Measurements from ENCODE around the gene DOCK4. TPM values are rescaled to one million over a fixed set of nuclear protein-coding genes. Genes with fewer than 3 reads are reported as not detected.

The DOCK4 gene
- total RNA-seq, 1 donor from 2014 or later = 32.2 TPM

DNA sequence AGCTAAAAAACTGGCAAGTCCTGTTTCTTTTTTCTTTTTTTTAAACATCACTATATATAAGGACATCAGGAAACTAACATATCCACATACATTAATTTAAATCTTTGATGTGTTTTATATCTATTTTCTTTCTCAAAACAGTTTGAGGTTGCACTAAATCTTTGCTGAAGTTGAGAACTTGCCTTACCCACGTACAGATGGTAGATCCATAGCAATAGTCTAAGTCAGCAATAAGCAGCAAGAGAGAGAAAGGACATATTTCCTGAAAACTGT is 417.2 kb downstream of the DOCK4 start:
- Mint-ChIP-seq H3K27me3 (ENCODE audit: low read depth, unreplicated experiment) (no peaks in the 10 kb centered on the region), H3K36me3 (ENCODE audit: low read depth, unreplicated experiment) (peaks cover 22% of the 10 kb centered on the region), H3K9me3 (ENCODE audit: unreplicated experiment) (peaks cover under 1% of the 10 kb centered on the region), H3K4me3 (ENCODE audit: unreplicated experiment) (no peak overlapping the region), H3K4me1 (ENCODE audit: low read depth, unreplicated experiment) (peaks cover 3% of the 10 kb centered on the region), H3K27ac (ENCODE audit: unreplicated experiment) (no peak overlapping the region)
- Histone ChIP-seq H3K27ac (ENCODE audit: low read depth, low read length) (no peak overlapping the region), H2AFZ (ENCODE audit: low read depth, low read length) (no peak overlapping the region), H3K4me3 (ENCODE audit: insufficient read depth, low read depth, low read length) (no peak overlapping the region), H4K20me1 (ENCODE audit: insufficient read depth, low read length) (no peaks in the 10 kb centered on the region), H3K79me2 (ENCODE audit: insufficient read depth, low read length) (no peaks in the 10 kb centered on the region), H3K4me1 (ENCODE audit: insufficient read depth, low read length) (no peaks in the 10 kb centered on the region), H3K27me3 (ENCODE audit: insufficient read depth, low read length) (no peaks in the 10 kb centered on the region), H3K9me3 (ENCODE audit: insufficient read depth, low read depth, low read length) (no peaks in the 10 kb centered on the region), H3K4me2 (ENCODE audit: low read length) (no peak overlapping the region), H3K36me3 (ENCODE audit: insufficient read depth, low read length) (no peaks in the 10 kb centered on the region), H3K9ac (ENCODE audit: low read length) (no peak overlapping the region)
- TF ChIP-seq EZH2 (IDR thresholded peaks at IDR 0.05; ENCODE audit: insufficient read depth, low read length) = no peak
- TF ChIP-seq, protein P1, sequence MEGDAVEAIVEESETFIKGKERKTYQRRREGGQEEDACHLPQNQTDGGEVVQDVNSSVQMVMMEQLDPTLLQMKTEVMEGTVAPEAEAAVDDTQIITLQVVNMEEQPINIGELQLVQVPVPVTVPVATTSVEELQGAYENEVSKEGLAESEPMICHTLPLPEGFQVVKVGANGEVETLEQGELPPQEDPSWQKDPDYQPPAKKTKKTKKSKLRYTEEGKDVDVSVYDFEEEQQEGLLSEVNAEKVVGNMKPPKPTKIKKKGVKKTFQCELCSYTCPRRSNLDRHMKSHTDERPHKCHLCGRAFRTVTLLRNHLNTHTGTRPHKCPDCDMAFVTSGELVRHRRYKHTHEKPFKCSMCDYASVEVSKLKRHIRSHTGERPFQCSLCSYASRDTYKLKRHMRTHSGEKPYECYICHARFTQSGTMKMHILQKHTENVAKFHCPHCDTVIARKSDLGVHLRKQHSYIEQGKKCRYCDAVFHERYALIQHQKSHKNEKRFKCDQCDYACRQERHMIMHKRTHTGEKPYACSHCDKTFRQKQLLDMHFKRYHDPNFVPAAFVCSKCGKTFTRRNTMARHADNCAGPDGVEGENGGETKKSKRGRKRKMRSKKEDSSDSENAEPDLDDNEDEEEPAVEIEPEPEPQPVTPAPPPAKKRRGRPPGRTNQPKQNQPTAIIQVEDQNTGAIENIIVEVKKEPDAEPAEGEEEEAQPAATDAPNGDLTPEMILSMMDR (IDR thresholded peaks at IDR 0.05; ENCODE audit: insufficient read depth, low read depth, low read length) = no peak
- no peak for DNase-seq (ENCODE audit: low read depth)
- no peak for FAIRE-seq

GRCh38 chr7:111788286-111789047 is 417.7 kb downstream of the DOCK4 start:
- no peaks in the 10 kb centered on the region for H3K36me3 ChIP-seq (ENCODE audit: insufficient read depth, low read length)
- TF ChIP-seq EZH2 (IDR thresholded peaks at IDR 0.05; ENCODE audit: insufficient read depth, low read length) = no peak
- TF ChIP-seq, protein P1 (IDR thresholded peaks at IDR 0.05; ENCODE audit: insufficient read depth, low read depth, low read length) = no peak
- Mint-ChIP-seq H3K4me1 (ENCODE audit: low read depth, unreplicated experiment) (peaks cover 3% of the 10 kb centered on the region), H3K9me3 (ENCODE audit: unreplicated experiment) (no peaks in the 10 kb centered on the region), H3K36me3 (ENCODE audit: low read depth, unreplicated experiment) (peaks cover 20% of the 10 kb centered on the region), H3K27ac (ENCODE audit: unreplicated experiment) (no peak overlapping the region), H3K27me3 (ENCODE audit: low read depth, unreplicated experiment) (no peaks in the 10 kb centered on the region), H3K4me3 (ENCODE audit: unreplicated experiment) (no peak overlapping the region)
- H3K9ac ChIP-seq (ENCODE audit: low read length) = no peak overlapping the region
- DNase-seq (ENCODE audit: low read depth) (peak; percentile 8), FAIRE-seq (no peak)
- H3K4me1 ChIP-seq (ENCODE audit: insufficient read depth, low read length) = no peaks in the 10 kb centered on the region
- H3K27me3 ChIP-seq (ENCODE audit: insufficient read depth, low read length) = no peaks in the 10 kb centered on the region
- no peak overlapping the region for H2AFZ ChIP-seq (ENCODE audit: low read depth, low read length)
- H3K79me2 ChIP-seq (ENCODE audit: insufficient read depth, low read length) = no peaks in the 10 kb centered on the region
- H3K27ac ChIP-seq (ENCODE audit: low read depth, low read length) = no peak overlapping the region
- H3K9me3 ChIP-seq (ENCODE audit: insufficient read depth, low read depth, low read length) = no peaks in the 10 kb centered on the region
- no peak overlapping the region for H3K4me2 ChIP-seq (ENCODE audit: low read length)
- no peaks in the 10 kb centered on the region for H4K20me1 ChIP-seq (ENCODE audit: insufficient read depth, low read length)
- no peak overlapping the region for H3K4me3 ChIP-seq (ENCODE audit: insufficient read depth, low read depth, low read length)

- H3K9ac ChIP-seq (ENCODE audit: low read length) = no peak overlapping the region
- H3K9me3 ChIP-seq (ENCODE audit: insufficient read depth, low read depth, low read length) = no peaks in the 10 kb centered on the region
- H3K4me3 ChIP-seq (ENCODE audit: insufficient read depth, low read depth, low read length) = no peak overlapping the region
- H3K27ac ChIP-seq (ENCODE audit: low read depth, low read length) = no peak overlapping the region
- Mint-ChIP-seq H3K9me3 (ENCODE audit: unreplicated experiment) (no peaks in the 10 kb centered on the region), H3K4me3 (ENCODE audit: unreplicated experiment) (no peak overlapping the region), H3K27me3 (ENCODE audit: low read depth, unreplicated experiment) (no peaks in the 10 kb centered on the region), H3K36me3 (ENCODE audit: low read depth, unreplicated experiment) (peaks cover 15% of the 10 kb centered on the region), H3K27ac (ENCODE audit: unreplicated experiment) (no peak overlapping the region), H3K4me1 (ENCODE audit: low read depth, unreplicated experiment) (peaks cover 3% of the 10 kb centered on the region)
- H3K27me3 ChIP-seq (ENCODE audit: insufficient read depth, low read length) = no peaks in the 10 kb centered on the region
- H3K4me2 ChIP-seq (ENCODE audit: low read length) = no peak overlapping the region
- no peaks in the 10 kb centered on the region for H4K20me1 ChIP-seq (ENCODE audit: insufficient read depth, low read length)
- H3K4me1 ChIP-seq (ENCODE audit: insufficient read depth, low read length) = no peaks in the 10 kb centered on the region
- TF ChIP-seq EZH2 (IDR thresholded peaks at IDR 0.05; ENCODE audit: insufficient read depth, low read length) = no peak
- TF ChIP-seq, protein P1 (IDR thresholded peaks at IDR 0.05; ENCODE audit: insufficient read depth, low read depth, low read length) = no peak
- DNase-seq (ENCODE audit: low read depth) (no peak), FAIRE-seq (no peak)
- H2AFZ ChIP-seq (ENCODE audit: low read depth, low read length) = no peak overlapping the region
- H3K79me2 ChIP-seq (ENCODE audit: insufficient read depth, low read length) = no peaks in the 10 kb centered on the region
- H3K36me3 ChIP-seq (ENCODE audit: insufficient read depth, low read length) = no peaks in the 10 kb centered on the region
These were observed 418.5 kb downstream of the DOCK4 start for GRCh38 chr7:111787741-111788140.
